SJCRH30 (cell line): ENCODE measurements around the gene RP9. TPM values are rescaled to one million over a fixed set of nuclear protein-coding genes. Genes with fewer than 3 reads are reported as not detected.

Experiments used
- DNase-seq, 2 experiments: peaks; one replicate each; pipeline ENCODE4 v3.0.0-alpha.2; 2015 to 2020
- H3K27ac ChIP-seq: fragments of 250-450 bp; sonication (Bioruptor Pico); 2 replicates; pipeline ENCODE4 v1.5.1; 2020; ENCODE audit warnings: mild to moderate bottlenecking, moderate library complexity
- H3K27me3 ChIP-seq: fragments of 250-450 bp; sonication (Bioruptor Pico); 2 replicates; pipeline ENCODE4 v1.5.1; 2020; ENCODE audit warnings: mild to moderate bottlenecking, moderate library complexity
- H3K36me3 ChIP-seq: fragments of 250-450 bp; sonication (Bioruptor Pico); 2 replicates; pipeline ENCODE4 v1.5.1; 2020; ENCODE audit warnings: mild to moderate bottlenecking, moderate library complexity
- H3K4me1 ChIP-seq: fragments of 250-450 bp; sonication (Bioruptor Pico); 2 replicates; pipeline ENCODE4 v1.5.1; 2020; ENCODE audit warnings: mild to moderate bottlenecking, moderate library complexity
- H3K4me3 ChIP-seq: fragments of 250-450 bp; sonication (Bioruptor Pico); 2 replicates; pipeline ENCODE4 v1.5.1; 2020; ENCODE audit warnings: mild to moderate bottlenecking, moderate library complexity
- H3K9me3 ChIP-seq: fragments of 250-450 bp; sonication (Bioruptor Pico); replicated peaks from 2 replicates; pipeline ENCODE4 v1.5.1; 2020; ENCODE audit warnings: mild to moderate bottlenecking, moderate library complexity
- total RNA-seq: library from RNA; depleted of rRNA; stranded (reverse); fragments of >200 nt; shearing (Covaris generic); gene quantifications from 2 replicates; pipeline ENCODE4 v1.2.3, GENCODE V29; 2014

RP9 gene
- total RNA-seq, 1 experiment from 2014 or later: 31.0 TPM

DNA sequence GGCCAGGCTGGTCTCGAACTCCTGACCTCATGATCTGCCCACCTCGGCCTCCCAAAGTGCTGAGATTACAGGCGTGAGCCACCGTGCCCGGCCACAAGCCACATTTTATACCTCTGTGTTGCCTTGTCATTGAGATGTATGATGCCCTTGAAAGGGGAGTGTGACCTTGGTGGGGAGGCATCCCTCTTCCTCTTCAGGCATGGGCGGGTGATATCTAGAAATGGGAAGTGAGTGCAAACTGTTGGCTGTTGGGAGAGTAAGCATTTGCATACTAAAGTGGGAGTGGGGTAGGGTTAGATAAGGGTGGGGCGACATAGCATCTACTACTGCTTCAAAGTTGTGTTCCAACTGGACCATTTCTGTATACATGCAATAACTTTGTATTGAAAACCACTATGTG lies 20.1 kb downstream of the RP9 start:
- no peak overlapping the region for H3K27ac ChIP-seq
- no peaks in the 10 kb centered on the region for H3K9me3 ChIP-seq
- no peaks in the 10 kb centered on the region for H3K4me1 ChIP-seq
- no peak overlapping the region for H3K4me3 ChIP-seq
- H3K27me3 ChIP-seq: no peaks in the 10 kb centered on the region
- DNase-seq: no peak
- H3K36me3 ChIP-seq: peaks cover 3% of the 10 kb centered on the region; the same call in 1 of the 2 replicates

DNA sequence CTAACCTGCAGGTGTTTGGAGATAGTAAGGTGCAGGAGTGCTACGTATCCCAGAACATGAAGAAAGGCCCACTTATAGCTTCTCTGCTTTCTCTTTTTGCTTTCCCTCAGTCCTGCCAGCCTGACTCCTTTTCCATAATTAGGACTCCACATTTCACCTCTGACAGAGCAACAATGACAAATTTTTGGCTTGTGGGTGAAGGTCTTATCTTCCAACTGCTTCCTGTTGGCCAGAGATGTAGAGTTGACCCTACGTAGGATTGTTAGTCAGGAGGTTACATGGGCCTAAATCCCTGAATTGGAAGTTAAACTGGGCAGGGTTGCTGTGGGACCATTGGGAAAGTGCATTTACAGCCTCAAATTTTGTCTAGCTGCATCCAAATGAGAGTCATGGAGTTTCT lies 21.3 kb downstream of the RP9 start:
- no peaks in the 10 kb centered on the region for H3K4me1 ChIP-seq
- H3K4me3 ChIP-seq: no peak overlapping the region
- H3K27ac ChIP-seq: no peak overlapping the region
- H3K9me3 ChIP-seq: no peaks in the 10 kb centered on the region; the same call in 1 of the 2 replicates
- DNase-seq: no peak
- no peaks in the 10 kb centered on the region for H3K27me3 ChIP-seq
- no peaks in the 10 kb centered on the region for H3K36me3 ChIP-seq

DNA sequence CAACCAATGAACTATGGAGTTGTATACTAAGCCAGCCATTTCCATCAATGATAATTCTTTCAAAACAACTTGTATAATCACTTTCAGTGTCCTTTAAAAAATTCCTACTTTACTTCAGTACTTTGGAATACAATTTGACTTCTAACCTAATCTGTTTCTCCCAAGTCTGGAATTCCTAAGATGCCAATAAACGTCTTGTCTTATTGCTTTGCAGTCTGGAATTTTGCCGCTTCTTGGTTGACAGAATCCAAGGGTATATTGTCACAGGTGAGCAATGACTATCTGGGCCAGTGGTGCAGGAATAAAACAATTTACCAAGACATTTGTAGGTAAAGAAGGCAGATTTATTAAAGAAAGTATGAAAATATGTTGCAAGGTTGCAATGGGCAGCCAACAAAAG lies 21.8 kb downstream of the RP9 start:
- Histone ChIP-seq H3K4me1 (no peaks in the 10 kb centered on the region), H3K36me3 (no peaks in the 10 kb centered on the region), H3K4me3 (no peak overlapping the region), H3K27ac (no peak overlapping the region), H3K27me3 (no peaks in the 10 kb centered on the region), H3K9me3 (no peaks in the 10 kb centered on the region; the same call in 1 of the 2 replicates)
- no peak for DNase-seq

DNA sequence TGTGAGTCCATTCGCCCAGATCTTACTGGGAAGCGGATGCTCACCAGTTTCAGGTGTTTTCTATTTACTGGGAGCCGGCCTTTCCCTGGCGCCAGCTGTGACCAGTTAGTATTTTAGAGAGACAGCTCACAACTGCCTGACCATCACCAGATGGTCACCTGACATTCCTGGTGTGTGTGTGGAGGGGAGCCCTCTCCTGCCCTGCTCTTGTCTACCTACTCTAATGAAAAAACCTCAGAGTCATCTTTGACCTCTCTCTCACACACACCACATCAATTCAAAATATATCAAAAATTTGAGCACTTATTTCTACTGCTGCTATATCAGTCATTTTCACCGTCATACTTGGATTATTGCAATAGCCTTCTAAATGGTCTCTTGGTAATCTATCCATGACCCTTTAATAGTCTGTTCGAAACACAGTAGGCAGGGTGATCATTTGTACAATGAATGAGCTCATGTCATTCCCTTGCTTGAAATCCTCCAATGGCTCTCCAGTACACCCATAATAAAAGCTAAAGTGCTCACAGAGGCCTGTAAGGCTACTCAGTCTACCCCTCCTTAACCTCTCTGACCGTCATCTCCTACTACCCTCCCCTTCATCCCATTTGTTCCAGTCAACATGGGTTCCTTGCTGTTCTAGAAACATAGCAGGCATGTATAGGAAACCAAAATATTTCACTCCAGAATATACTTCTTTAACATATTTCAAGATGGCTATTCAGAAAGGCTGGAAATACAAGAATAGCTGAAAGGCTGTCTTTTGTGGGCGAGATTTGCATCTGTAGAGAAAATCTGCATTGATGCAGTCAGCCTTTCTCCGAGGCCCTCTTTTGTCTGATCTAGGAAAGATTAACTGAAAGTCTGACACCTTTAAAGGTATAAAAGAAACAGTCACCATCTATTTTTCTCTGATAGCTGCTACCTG lies 29.2 kb downstream of the RP9 start:
- Histone ChIP-seq H3K9me3 (no peaks in the 10 kb centered on the region; the same call in 1 of the 2 replicates), H3K27ac (no peak overlapping the region), H3K4me3 (no peak overlapping the region), H3K4me1 (no peaks in the 10 kb centered on the region; the same call in 1 of the 2 replicates), H3K27me3 (no peaks in the 10 kb centered on the region), H3K36me3 (no peaks in the 10 kb centered on the region)
- DNase-seq: no peak

DNA sequence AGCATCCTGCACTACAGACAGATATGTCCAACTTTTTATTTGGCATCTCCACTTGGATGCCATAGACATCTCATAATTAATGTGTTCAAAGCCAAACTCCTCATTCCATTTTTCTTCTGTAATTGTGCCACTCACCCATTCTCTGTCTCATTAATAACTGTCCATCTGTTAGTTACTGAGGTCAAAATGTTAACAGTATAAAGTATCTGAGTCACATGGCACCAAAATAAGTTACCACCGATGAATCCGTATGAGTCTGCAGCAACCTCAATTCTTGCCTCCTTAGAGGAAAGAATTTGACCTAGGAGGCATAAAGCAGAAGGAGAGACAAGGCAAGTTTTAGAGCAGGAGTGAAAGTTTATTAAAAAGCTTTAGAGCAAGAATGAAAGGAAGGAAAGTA lies 30.1 kb downstream of the RP9 start:
- H3K9me3 ChIP-seq: no peaks in the 10 kb centered on the region; the same call in 1 of the 2 replicates
- no peaks in the 10 kb centered on the region; the same call in 1 of the 2 replicates for H3K4me1 ChIP-seq
- no peaks in the 10 kb centered on the region for H3K27me3 ChIP-seq
- H3K36me3 ChIP-seq: no peaks in the 10 kb centered on the region
- H3K27ac ChIP-seq: no peak overlapping the region
- H3K4me3 ChIP-seq: no peak overlapping the region
- DNase-seq: no peak

DNA sequence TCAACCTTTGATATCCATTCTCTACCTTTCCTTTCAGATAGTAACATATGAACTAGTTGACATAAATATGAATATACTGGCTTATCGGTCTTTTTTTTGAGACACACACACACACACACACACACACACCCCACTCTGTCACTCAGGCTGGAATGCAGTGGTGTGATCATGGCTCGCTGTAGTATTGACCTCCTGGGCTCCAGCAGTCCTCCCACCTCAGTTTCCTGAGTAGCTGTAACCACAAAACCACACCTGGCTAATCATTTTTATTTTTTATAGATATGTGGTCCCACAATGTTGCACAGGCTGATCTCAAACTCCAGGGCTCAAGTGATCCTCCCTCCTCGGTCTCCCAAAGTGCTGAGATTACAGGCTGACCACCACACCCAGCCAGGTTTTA lies 32.5 kb downstream of the RP9 start:
- Histone ChIP-seq H3K9me3 (no peaks in the 10 kb centered on the region), H3K27ac (no peak overlapping the region), H3K4me1 (no peaks in the 10 kb centered on the region; the same call in 1 of the 2 replicates), H3K36me3 (no peaks in the 10 kb centered on the region), H3K27me3 (no peaks in the 10 kb centered on the region), H3K4me3 (no peak overlapping the region)
- no peak for DNase-seq

DNA sequence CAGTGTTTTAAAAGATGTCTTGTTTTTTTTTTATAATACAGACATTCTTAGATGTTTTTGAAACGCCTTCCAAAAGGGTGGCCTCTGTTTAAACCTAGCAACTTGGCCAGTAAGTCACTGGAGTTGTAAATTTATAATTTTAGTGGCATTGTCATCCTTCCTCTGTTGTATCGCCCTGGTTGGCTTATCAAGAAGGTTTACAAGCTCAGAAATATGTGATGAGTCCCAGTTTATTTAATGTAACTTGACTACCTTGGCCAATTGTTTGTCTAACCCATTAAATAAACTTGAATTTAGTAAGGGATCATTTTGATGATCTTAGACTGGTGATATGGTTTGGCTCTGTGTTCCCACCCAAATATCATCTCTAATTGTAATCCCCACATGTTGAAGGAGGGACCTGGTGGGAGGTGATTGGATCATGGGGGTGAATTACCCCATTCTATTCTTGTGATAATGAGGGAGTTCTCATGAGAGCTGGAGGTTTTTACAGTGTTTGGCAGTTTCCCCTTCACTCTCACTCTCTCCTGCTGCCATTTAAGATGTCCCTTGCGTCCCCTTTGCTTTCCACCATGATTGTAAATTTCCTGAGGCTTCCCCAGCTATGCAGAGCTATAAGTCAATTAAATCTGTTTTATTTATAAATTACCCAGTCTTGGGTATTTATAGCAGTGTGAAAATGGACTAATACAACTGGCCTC lies 33.2 kb downstream of the RP9 start:
- DNase-seq: no peak
- Histone ChIP-seq H3K4me1 (no peaks in the 10 kb centered on the region; the same call in 1 of the 2 replicates), H3K27ac (no peak overlapping the region), H3K4me3 (no peak overlapping the region), H3K9me3 (no peaks in the 10 kb centered on the region), H3K36me3 (no peaks in the 10 kb centered on the region), H3K27me3 (no peaks in the 10 kb centered on the region)

DNA sequence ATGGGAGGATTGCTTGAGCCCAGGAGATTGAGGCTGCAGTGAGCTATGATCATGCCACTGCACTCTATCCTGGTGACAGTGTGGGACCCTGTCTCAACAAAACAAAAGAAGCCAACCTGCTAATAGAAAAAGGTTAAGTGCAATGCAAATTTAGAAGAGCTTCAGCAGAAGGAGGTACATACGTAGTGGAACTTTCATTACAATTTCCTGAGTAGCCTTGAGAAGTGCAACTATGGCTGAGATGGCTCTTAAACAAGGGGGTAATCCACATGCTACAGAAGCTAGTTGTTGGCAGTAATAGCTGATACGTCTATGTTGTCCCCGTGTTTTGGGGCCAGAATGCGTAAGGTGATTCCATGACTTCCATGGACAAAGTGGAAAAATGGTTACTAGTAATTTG lies 36.0 kb downstream of the RP9 start:
- DNase-seq: no peak
- no peak overlapping the region for H3K4me3 ChIP-seq
- no peaks in the 10 kb centered on the region for H3K27me3 ChIP-seq
- H3K9me3 ChIP-seq: no peaks in the 10 kb centered on the region
- H3K4me1 ChIP-seq: no peaks in the 10 kb centered on the region; the same call in 1 of the 2 replicates
- H3K27ac ChIP-seq: no peak overlapping the region
- no peaks in the 10 kb centered on the region for H3K36me3 ChIP-seq

DNA sequence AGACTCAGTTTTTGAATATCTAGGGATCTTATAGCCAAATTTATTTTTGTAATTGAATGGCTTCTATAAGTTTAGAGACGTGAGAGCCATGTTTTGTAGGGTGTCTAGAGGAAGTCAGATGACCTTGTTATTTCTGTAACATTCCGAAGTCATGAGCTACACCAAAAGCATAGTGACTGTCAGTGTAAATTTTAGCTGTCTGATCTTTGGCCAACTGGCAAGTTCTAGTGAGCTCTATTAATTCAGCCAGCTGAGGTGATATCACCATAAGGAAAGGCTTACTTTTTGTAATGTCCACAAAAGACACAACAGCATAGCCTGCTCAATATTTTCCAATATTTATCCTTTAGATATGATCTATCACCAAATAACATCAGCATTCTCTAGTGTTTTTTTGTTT lies 36.7 kb downstream of the RP9 start:
- no peaks in the 10 kb centered on the region for H3K9me3 ChIP-seq
- no peak overlapping the region for H3K27ac ChIP-seq
- H3K4me3 ChIP-seq: no peak overlapping the region
- H3K27me3 ChIP-seq: no peaks in the 10 kb centered on the region
- H3K4me1 ChIP-seq: no peaks in the 10 kb centered on the region; the same call in 1 of the 2 replicates
- DNase-seq: peak in 1 of 2 experiments; percentile 11
- H3K36me3 ChIP-seq: no peaks in the 10 kb centered on the region

DNA sequence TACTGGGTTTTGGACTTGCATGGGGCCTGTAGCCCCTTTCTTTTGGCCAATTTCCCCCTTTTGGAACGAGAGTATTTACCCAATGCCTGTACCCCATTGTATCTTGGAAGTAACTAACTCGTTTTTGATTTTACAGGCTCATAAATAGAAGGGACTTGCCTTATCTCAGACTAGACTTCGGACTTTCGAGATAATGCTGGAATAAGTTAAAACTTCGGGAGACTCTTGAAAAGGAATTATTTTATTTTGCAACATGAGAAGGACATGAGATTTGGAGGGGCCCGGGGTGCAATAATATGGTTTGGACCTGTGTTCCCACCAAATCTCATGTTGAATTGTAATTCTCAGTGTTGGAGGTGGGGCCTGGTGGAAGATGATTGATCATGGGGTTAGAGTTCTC lies 38.4 kb downstream of the RP9 start:
- Histone ChIP-seq H3K27ac (no peak overlapping the region), H3K9me3 (peaks cover 3% of the 10 kb centered on the region; the same call in 1 of the 2 replicates), H3K27me3 (no peaks in the 10 kb centered on the region), H3K4me1 (no peaks in the 10 kb centered on the region; the same call in 1 of the 2 replicates), H3K36me3 (no peaks in the 10 kb centered on the region), H3K4me3 (no peak overlapping the region)
- DNase-seq: no peak

DNA sequence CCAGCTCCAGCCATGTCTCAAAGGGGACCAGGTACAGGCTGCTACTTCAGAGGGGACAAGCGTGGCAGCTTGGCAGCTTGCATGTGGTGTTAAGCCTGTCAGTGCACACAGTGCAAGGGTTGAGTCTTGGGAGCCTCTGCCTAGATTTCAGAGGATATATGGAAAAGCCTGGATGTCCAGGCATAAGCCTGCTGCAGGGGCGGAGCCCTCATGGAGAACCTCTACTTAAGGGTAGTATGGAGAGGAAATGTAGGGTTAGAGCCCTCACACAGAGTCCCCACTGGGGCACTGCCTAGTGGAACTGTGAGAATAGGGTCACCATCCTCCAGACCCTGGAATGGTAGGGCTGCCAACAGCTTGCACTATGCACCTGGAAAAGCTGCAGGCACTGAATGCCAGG lies 38.9 kb downstream of the RP9 start:
- Histone ChIP-seq H3K4me3 (no peak overlapping the region), H3K36me3 (no peaks in the 10 kb centered on the region), H3K4me1 (no peaks in the 10 kb centered on the region; the same call in 1 of the 2 replicates), H3K27me3 (no peaks in the 10 kb centered on the region), H3K9me3 (peaks cover 4% of the 10 kb centered on the region; the same call in 1 of the 2 replicates), H3K27ac (no peak overlapping the region)
- no peak for DNase-seq

DNA sequence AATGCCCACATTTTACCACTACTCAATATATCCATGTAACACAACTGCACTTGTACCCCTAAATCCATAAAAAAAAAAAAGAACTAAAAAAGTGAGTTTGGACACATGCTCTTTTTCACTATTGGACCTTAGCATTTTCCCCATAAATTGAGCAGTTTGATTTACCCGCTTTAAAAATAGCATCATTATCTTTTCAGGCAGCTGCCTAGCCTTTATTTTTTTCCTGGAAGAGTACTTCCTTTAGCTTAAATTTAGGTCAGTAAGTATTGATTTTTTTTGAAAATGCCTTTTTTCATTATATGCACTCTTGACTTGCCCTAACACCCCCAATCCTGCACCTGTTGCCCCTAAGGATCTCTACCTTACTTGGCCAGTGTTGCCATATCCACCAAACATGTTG lies 41.3 kb downstream of the RP9 start:
- Histone ChIP-seq H3K36me3 (no peaks in the 10 kb centered on the region), H3K27ac (no peak overlapping the region), H3K9me3 (peaks cover 4% of the 10 kb centered on the region; the same call in 1 of the 2 replicates), H3K27me3 (no peaks in the 10 kb centered on the region), H3K4me3 (no peak overlapping the region), H3K4me1 (no peaks in the 10 kb centered on the region)
- no peak for DNase-seq

DNA sequence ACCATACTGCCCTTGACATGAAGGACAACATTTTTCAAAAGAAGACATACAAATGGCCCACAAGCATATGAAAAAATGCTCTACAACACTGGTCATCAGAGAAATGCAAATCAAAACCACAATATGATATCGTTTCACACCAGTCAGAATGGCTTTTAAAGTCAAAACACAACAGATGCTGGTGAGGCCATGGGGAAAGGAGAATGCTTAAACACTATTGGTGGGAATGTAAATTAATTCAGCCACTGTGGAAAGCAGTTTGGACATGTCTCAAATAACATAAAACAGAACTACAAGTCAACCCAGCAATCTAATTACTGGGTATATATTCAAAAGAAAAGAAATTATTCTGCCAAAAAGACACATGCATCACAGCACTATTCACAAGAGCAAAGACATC lies 42.4 kb downstream of the RP9 start:
- Histone ChIP-seq H3K27me3 (no peaks in the 10 kb centered on the region), H3K4me3 (no peak overlapping the region), H3K27ac (no peak overlapping the region), H3K36me3 (no peaks in the 10 kb centered on the region), H3K9me3 (peaks cover 4% of the 10 kb centered on the region; the same call in 1 of the 2 replicates), H3K4me1 (no peaks in the 10 kb centered on the region)
- DNase-seq: no peak

DNA sequence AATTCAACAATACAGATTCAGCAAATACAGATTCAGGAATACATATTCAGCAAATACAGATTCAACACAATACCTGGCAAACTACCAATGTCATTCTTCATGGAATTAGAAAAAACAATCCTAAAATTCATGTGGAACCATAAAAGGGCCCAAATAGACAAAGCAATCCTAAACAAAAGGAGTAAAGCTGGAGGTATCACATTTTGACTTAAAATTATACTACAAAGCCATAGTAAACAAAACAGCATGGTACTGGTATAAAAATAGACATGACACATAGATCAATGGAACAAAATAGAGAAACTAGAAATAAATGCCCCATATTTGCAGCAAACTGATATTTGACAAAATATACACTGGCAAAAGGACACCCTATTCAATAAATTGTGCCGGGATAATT lies 43.2 kb downstream of the RP9 start:
- Histone ChIP-seq H3K4me1 (peaks cover 2% of the 10 kb centered on the region; the same call in 1 of the 2 replicates), H3K27me3 (no peaks in the 10 kb centered on the region), H3K4me3 (no peak overlapping the region), H3K36me3 (no peaks in the 10 kb centered on the region), H3K9me3 (peaks cover 4% of the 10 kb centered on the region; the same call in 1 of the 2 replicates), H3K27ac (no peak overlapping the region)
- DNase-seq: no peak
